Endodermal cell (in vitro differentiated cells): ENCODE data around the gene ZNF580. TPM values are rescaled to one million over a fixed set of nuclear protein-coding genes. Genes with fewer than 3 reads are reported as not detected.

Experiments used
- DNase-seq: peaks from one replicate; pipeline ENCODE4 v3.0.0-alpha.2; 2017
- H3K27ac ChIP-seq: 2 replicates; pipeline ENCODE4 v1.5.1; 2013; ENCODE audit warnings: mild to moderate bottlenecking, low read depth, low read length, moderate library complexity
- H3K27me3 ChIP-seq: 2 replicates; pipeline ENCODE4 v1.6.1; 2013; ENCODE audit warnings: mild to moderate bottlenecking, low read length, moderate library complexity; ENCODE audit not compliant: insufficient read depth, control insufficient read depth, poor library complexity, severe bottlenecking
- H3K36me3 ChIP-seq: 2 replicates; pipeline ENCODE4 v1.7.0; 2013; ENCODE audit warnings: mild to moderate bottlenecking, low read length, moderate library complexity; ENCODE audit not compliant: control insufficient read depth, insufficient read depth
- H3K4me1 ChIP-seq: one replicate; pipeline ENCODE4 v1.7.0; 2013; ENCODE audit warnings: low read length; ENCODE audit not compliant: control insufficient read depth, insufficient read depth
- H3K4me3 ChIP-seq: 2 replicates; pipeline ENCODE4 v1.5.1; 2013; ENCODE audit warnings: mild to moderate bottlenecking, low read length, moderate library complexity
- H3K9ac ChIP-seq: 2 replicates; pipeline ENCODE4 v1.6.1; 2013; ENCODE audit warnings: mild to moderate bottlenecking, low read length, moderate library complexity; ENCODE audit not compliant: poor library complexity, severe bottlenecking; ENCODE audit errors: extremely low read depth
- H3K9me3 ChIP-seq: 2 replicates; pipeline ENCODE4 v1.6.1; 2013; ENCODE audit warnings: mild to moderate bottlenecking, low read length, moderate library complexity; ENCODE audit not compliant: control insufficient read depth
- H3K27ac Mint-ChIP-seq: 2 replicates; pipeline ENCODE4 v1.8.0; 2020; ENCODE audit warnings: mixed read lengths
- H3K27me3 Mint-ChIP-seq: 2 replicates; pipeline ENCODE4 v1.8.0; 2021; ENCODE audit warnings: mild to moderate bottlenecking, mixed read lengths; ENCODE audit not compliant: insufficient read depth
- H3K36me3 Mint-ChIP-seq: 2 replicates; pipeline ENCODE4 v1.8.0; 2020; ENCODE audit warnings: low read depth, mixed read lengths
- H3K4me1 Mint-ChIP-seq: 2 replicates; pipeline ENCODE4 v1.8.0; 2020; ENCODE audit warnings: mixed read lengths
- H3K4me3 Mint-ChIP-seq: 2 replicates; pipeline ENCODE4 v1.8.0; 2020; ENCODE audit warnings: mild to moderate bottlenecking, moderate library complexity, mixed read lengths
- H3K9me3 Mint-ChIP-seq: 2 replicates; pipeline ENCODE4 v1.8.0; 2020; ENCODE audit warnings: mild to moderate bottlenecking, mixed read lengths
- CTCF ChIP-seq: fragments of 200-600 bp; sonication (generic); conservative IDR thresholded peaks from 2 replicates; pipeline ENCODE4 v1.5.0; 2021; ENCODE audit warnings: antibody characterized with exemption, mild to moderate bottlenecking
- WGBS, 2 experiments: methylation state at CpG; one replicate each; pipeline versions ENCODE4 v1.1.5 to v1.1.7; 2013; ENCODE audit warnings: missing lambda C conversion rate in 2 of 2, mixed read lengths in 1 of 2; ENCODE audit not compliant: insufficient coverage in 1 of 2, insufficient read length in 1 of 2; 5-methylcytosine and 5-hydroxymethylcytosine counted together
- total RNA-seq, 2 donors: library from RNA; stranded (reverse); fragmentation: NEBNext Ultra II Directional in 1 of 2; extraction: Animal tissue kit (Norgen Biotek cat#: 25700) in 1 of 2; gene quantifications; 2 replicates in 1 of 2; 3 replicates in 1 of 2; pipeline ENCODE4 v1.2.1, GENCODE V29; 2021

ZNF580 gene
- total RNA-seq, 2 donors from 2014 or later = 27.3 to 38.6 TPM

- no peaks in the 10 kb centered on the region for H3K4me1 ChIP-seq
- H3K9ac ChIP-seq = peak overlapping the region; percentile 90
- peak overlapping the region; percentile 96 for H3K4me3 Mint-ChIP-seq
- peaks cover 21% of the 10 kb centered on the region for H3K4me1 Mint-ChIP-seq
- peaks cover 4% of the 10 kb centered on the region for H3K36me3 ChIP-seq
- peak overlapping the region; percentile 62 for H3K27ac ChIP-seq
- peak overlapping the region; percentile 93 for H3K4me3 ChIP-seq
- 7 to 11% methylated on average over 5 to 9 of the region's 9 CpGs for WGBS, 2 experiments
- H3K9me3 Mint-ChIP-seq = peaks cover 5% of the 10 kb centered on the region
- H3K9me3 ChIP-seq = no peaks in the 10 kb centered on the region
- DNase-seq = no peak
- TF ChIP-seq CTCF = no peak
- no peaks in the 10 kb centered on the region for H3K27me3 ChIP-seq
- peak overlapping the region; percentile 99 for H3K27ac Mint-ChIP-seq
- peaks cover 18% of the 10 kb centered on the region for H3K36me3 Mint-ChIP-seq
- no peaks in the 10 kb centered on the region for H3K27me3 Mint-ChIP-seq
Measured at GRCh38 chr19:55635334-55635717, 5.5 kb upstream of the ZNF580 start.

- no peaks in the 10 kb centered on the region for H3K27me3 Mint-ChIP-seq
- no peak for DNase-seq
- peaks cover 23% of the 10 kb centered on the region for H3K4me1 Mint-ChIP-seq
- Histone ChIP-seq H3K36me3 (peaks cover 4% of the 10 kb centered on the region), H3K4me1 (no peaks in the 10 kb centered on the region), H3K27me3 (no peaks in the 10 kb centered on the region), H3K9me3 (no peaks in the 10 kb centered on the region), H3K4me3 (peak overlapping the region; percentile 93), H3K27ac (no peak overlapping the region), H3K9ac (peak overlapping the region; percentile 90)
- H3K9me3 Mint-ChIP-seq = peaks cover 5% of the 10 kb centered on the region
- TF ChIP-seq CTCF = no peak
- H3K36me3 Mint-ChIP-seq = peaks cover 18% of the 10 kb centered on the region
- peak overlapping the region; percentile 96 for H3K4me3 Mint-ChIP-seq
- H3K27ac Mint-ChIP-seq = peak overlapping the region; percentile 99
- 84 to 86% methylated on average over 7 of the region's 7 CpGs for WGBS, 2 experiments
Measured at GRCh38 chr19:55635856-55636440, 4.9 kb upstream of the ZNF580 start.

- H3K27ac ChIP-seq = no peak overlapping the region
- H3K9me3 Mint-ChIP-seq = peaks cover 5% of the 10 kb centered on the region
- WGBS, 2 experiments = 91 to 98% methylated on average over 4 of the region's 4 CpGs
- H3K4me3 ChIP-seq = peak overlapping the region; percentile 93
- peaks cover 18% of the 10 kb centered on the region for H3K36me3 Mint-ChIP-seq
- DNase-seq = no peak
- H3K27me3 Mint-ChIP-seq = no peaks in the 10 kb centered on the region
- no peaks in the 10 kb centered on the region for H3K4me1 ChIP-seq
- H3K27ac Mint-ChIP-seq = peak overlapping the region; percentile 99
- peak overlapping the region; percentile 96 for H3K4me3 Mint-ChIP-seq
- peaks cover 23% of the 10 kb centered on the region for H3K4me1 Mint-ChIP-seq
- H3K36me3 ChIP-seq = peaks cover 4% of the 10 kb centered on the region
- no peak for TF ChIP-seq CTCF
- H3K9ac ChIP-seq = no peak overlapping the region
- no peaks in the 10 kb centered on the region for H3K27me3 ChIP-seq
- H3K9me3 ChIP-seq = no peaks in the 10 kb centered on the region
Measured at GRCh38 chr19:55636723-55637122, 4.1 kb upstream of the ZNF580 start.
